GM12875 (cell line): ENCODE measurements around the gene LRP2BP.

ENCODE experiments used
- H3K4me3 ChIP-seq: one replicate; pipeline ENCODE4 v1.5.1; 2011; ENCODE audit warnings: low read depth, low read length, control low read depth
- TF ChIP-seq, protein P1 (sequence below): IDR thresholded peaks from 2 replicates; pipeline ENCODE4 v1.5.1; 2011; ENCODE audit warnings: low read depth, mild to moderate bottlenecking, control low read depth, inconsistent platforms, low read length, moderate library complexity, borderline replicate concordance; ENCODE audit not compliant: insufficient read depth

Gene LRP2BP

DNA sequence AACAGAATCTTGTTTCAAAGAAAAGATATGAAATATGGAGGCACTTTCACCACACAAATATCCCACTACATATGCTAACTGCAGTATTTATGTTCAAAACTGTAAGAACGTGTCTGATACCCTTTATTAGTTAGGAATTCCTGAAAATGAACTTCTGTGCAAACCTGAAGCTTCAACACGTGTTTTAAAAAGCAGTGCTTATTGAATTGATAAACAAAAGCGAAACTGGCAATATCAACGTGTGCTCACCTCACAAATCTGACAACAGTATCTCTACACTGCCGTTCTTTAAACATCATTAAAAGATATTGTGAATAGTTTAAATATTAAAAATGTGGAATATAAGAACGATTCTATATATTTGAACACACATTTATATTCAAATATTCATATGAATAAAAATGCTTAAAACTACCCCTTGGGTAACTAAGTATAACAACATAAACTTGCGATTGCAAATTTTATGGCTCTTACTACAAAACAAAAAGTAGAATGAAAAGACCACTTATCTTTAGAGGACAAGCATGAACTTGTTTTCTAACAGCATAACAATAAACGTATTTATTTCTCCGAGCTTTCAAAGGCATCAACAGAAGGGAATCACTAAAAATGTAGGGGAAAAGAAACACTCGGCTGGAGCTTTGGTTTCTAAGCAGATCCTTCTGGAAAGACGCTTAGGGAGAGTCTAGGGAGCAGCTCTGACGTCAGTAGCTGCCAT, at the start of gene LRP2BP:
TSS of gene LRP2BP (minus strand) at position 687 of the 718 bp plus-strand sequence. CDS start 17,738 bp downstream, outside the sequence.
- TF ChIP-seq, protein P1, sequence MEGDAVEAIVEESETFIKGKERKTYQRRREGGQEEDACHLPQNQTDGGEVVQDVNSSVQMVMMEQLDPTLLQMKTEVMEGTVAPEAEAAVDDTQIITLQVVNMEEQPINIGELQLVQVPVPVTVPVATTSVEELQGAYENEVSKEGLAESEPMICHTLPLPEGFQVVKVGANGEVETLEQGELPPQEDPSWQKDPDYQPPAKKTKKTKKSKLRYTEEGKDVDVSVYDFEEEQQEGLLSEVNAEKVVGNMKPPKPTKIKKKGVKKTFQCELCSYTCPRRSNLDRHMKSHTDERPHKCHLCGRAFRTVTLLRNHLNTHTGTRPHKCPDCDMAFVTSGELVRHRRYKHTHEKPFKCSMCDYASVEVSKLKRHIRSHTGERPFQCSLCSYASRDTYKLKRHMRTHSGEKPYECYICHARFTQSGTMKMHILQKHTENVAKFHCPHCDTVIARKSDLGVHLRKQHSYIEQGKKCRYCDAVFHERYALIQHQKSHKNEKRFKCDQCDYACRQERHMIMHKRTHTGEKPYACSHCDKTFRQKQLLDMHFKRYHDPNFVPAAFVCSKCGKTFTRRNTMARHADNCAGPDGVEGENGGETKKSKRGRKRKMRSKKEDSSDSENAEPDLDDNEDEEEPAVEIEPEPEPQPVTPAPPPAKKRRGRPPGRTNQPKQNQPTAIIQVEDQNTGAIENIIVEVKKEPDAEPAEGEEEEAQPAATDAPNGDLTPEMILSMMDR, result no peak
- H3K4me3 ChIP-seq, result peak within 1 kb of the TSS; percentile 95

DNA sequence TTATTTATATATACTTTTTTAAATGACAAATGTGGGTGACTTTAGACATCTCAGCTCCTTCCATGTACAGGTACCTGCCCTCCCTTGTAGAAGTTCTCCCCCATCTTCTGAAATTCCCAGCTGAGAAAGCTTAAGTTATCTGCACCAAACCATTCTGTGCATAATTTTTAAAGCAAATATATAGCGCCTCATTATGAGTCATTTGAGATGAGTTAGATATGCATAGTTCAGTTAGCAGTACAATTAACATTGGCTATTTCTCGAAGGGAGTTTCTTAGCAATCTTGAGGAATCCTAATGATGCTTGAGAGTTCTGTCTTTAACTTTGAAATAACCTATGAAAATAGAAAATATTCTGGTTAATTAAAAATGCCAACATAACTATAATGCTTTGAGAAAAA, 49.5 kb upstream of the LRP2BP start:
- no peak overlapping the region for H3K4me3 ChIP-seq
- TF ChIP-seq, protein P1, result no peak

DNA sequence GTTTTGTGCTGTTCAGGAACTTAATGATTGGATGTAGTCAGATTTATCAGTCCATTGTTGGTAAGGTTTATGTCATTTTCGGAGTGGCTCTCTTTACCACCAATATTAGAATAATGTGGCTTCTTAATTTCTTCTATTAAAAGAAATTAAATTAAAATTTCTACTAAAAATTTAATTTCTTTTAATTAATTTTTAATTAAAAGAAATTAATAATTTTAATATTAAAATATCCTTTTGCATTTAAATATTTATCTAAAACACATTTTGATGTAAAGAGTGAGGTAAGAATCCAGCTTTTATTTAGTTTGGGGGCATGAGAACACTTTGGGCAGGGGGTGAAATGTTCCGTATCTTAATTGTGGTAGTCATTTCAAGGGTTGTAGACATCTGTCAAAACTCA, 45.8 kb upstream of the LRP2BP start:
- TF ChIP-seq, protein P1, result no peak
- no peak overlapping the region for H3K4me3 ChIP-seq

DNA sequence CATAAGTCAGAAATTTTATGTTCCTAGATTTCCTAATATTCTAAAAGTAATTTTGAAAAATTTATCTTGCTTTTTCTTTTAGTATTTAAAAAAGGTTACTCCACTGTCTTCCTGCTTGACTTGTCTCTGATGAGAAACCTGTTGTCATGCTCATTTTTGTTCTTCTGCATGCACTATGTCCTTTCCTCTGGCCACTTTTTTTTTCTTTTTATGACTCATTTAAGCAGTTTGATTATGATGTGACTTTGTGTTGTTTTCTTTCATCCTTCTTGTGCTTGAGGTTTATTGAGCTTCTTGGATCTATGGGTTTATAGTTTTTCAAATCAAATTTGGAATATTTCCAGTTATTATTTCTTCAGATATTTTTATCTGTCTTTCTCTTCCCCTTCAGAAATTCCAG, 42.1 kb upstream of the LRP2BP start:
- no peak overlapping the region for H3K4me3 ChIP-seq
- TF ChIP-seq, protein P1, result no peak

DNA sequence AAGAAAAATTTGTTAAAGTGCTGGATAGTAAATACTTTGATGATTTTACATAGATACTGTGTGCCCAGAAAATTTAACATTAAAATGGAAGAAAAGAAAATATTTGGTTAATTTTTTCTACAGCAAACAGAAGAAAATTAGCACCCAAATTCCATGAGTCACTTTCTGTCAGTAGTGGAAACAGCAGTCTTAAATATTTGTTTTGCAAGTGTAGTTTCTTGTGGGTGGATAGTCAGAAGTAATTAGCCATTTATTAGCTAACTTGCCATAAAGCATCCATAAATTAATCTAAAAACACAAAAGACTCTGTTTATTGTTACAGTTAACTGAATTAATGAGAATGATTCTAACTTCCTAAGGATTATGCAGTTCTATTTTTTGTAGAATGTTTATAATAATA, 39.7 kb upstream of the LRP2BP start:
- TF ChIP-seq, protein P1, result no peak
- H3K4me3 ChIP-seq, result no peak overlapping the region

DNA sequence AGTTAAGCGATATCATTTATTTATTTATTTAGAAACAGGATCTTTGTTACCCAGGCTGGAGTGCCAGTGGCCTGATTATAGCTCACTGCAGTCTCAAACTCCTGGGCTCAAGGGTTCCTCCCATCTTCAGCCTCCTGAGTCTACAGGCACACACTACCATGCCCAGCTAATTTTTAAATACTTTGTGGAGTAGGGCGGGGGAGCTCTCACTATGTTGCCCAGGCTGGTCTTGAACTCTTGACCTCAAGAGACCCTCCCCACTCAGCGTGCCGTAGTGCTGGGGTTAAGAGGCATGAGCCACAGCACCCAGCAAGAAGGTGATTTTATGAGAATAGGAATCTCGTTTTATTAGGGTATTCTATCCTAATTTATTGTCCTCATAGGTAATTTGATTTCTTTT, 33.9 kb upstream of the LRP2BP start:
- TF ChIP-seq, protein P1, result no peak

DNA sequence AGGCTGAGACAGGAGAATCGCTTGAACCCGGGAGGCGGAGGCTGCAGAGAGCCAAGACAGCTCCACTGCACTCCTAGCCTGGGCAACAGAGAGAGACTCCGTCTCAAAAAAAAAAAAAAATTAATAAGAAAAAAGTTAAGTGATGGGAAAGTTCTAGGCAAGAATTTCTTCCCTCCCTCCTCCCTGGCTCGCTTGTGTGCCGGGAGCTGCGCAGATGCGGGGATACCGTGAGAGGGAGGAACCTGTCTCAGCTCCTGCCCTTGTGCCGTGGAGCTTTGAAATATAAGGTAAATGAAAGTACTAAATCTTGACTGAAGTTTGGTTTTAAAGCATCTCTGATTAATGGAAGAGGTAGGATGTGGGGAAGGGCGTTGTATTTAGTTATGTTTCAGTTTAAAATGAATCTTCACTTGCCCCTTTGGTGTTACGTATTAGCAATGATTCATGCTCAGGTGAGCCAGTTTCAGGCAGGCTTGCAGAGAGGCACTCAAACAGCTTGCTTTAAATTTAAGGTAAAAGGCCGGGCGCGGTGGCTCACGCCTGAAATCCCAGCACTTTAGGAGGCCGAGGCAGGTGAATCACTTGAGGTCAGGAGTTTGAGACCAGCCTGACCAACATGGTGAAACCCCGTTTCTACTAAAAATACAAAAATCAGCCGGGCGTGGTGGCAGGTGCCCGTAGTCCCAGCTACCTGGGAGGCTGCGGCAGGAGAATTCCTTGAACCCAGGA, 31.4 kb upstream of the LRP2BP start:
- H3K4me3 ChIP-seq, result no peak overlapping the region
- TF ChIP-seq, protein P1, result no peak

More for the DNA sequence above, 33.9 kb upstream of the LRP2BP start:
- H3K4me3 ChIP-seq, result no peak overlapping the region
